Stimulated activated naive CD4-positive, alpha-beta T cell (primary cell): ENCODE measurements around the gene TM9SF4.

Source experiments
- DNase-seq, 6 experiments: peaks; one replicate each; lab custom pipeline; 2025; lab: John Stamatoyannopoulos, UW

Gene TM9SF4

GRCh38 chr20:32207626-32208498, 98.3 kb downstream of the TM9SF4 start, which contains the start of the genes PLAGL2 and POFUT1:
PLAGL2 (minus strand) TSS chr20:32207743; CDS start chr20:32202178, 5,565 bp downstream.
POFUT1 (plus strand) TSS chr20:32207880; CDS start chr20:32207942, 62 bp downstream.
- peak; percentile 69 to 88 (median 81) for DNase-seq

- no peak for DNase-seq
Measured at GRCh38 chr20:32208499-32209154, 99.1 kb downstream of the TM9SF4 start.

GRCh38 chr20:32209850-32210605, 100.5 kb downstream of the TM9SF4 start:
- DNase-seq: no peak

GRCh38 chr20:32213870-32214269, 104.4 kb downstream of the TM9SF4 start:
- DNase-seq: no peak

- DNase-seq: no peak
Measured at GRCh38 chr20:32215147-32215546, 105.6 kb downstream of the TM9SF4 start.

GRCh38 chr20:32215729-32216128, 106.2 kb downstream of the TM9SF4 start:
- DNase-seq: no peak

- DNase-seq: no peak
Measured at GRCh38 chr20:32216179-32217142, 106.9 kb downstream of the TM9SF4 start.
